HG02571 (cell line): ENCODE results near the gene NAA16.
"Not testable (repeated sequence)": the region's sequence is repeated elsewhere in the genome, so short reads cannot be mapped to it uniquely, and the experiment has no call there.

ENCODE experiments used
- ATAC-seq: cut with Tn5 transposase; IDR thresholded peaks from one replicate; pipeline ENCODE4 v1.9.1; 2021; ENCODE audit warnings: mild to moderate bottlenecking, moderate library complexity; ENCODE audit not compliant: unreplicated experiment

The NAA16 gene

DNA sequence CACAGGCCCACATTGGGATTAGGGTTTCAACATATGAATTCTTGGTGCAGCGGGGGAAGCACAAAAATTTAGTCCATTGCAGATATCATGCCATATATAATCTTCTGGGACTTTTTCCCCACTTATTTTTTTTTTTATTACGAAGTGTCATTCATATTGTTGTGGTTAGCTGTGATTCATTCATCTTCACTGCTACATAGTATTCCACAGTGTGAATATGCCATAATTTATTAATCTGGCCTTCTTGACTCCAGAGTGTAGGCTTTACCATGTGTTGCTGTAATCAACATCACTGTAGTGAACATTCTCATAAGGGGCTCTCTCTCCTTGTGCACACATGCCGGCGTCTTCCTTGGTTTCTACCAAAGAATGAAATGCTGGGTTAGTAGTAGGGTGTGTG is 92.9 kb downstream of the NAA16 start:
- ATAC-seq, result no peak

DNA sequence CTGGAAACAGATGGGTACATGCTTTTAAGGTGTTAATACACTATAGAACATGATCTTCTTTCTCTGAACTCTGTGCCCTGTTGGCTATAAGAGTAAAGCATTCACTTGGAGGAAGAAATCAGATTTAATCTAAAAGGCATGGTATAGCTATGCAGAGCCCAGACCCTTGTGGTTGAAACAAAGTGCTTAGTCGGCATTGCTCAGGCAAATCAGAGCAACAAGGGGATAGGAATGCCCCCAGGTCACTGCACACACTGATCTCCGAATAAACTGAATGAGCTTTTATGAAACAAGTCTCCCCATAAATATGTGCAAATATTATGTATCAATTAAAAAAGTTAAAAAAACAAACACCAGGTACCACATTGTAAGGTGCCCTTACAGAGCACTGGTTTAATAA is 94.3 kb downstream of the NAA16 start:
- ATAC-seq, result no peak

DNA sequence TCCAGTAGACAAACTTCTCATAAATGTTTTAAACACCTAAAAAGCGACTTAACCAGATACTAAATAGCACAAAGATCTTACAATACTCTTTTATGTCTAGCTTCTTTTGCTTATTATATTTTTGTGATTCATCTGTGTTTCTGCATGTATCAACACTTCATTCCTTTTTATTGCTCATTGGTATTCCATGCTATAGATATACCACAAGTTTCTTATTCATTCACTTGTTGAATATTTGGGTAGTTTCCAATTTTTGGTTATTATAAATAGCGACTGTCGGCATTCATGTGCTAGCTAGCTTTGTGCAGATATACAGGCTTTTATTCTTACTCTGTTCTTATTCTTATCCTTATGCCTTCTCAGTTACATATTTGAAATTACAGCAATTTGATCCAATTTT is 96.3 kb downstream of the NAA16 start:
- no peak for ATAC-seq

DNA sequence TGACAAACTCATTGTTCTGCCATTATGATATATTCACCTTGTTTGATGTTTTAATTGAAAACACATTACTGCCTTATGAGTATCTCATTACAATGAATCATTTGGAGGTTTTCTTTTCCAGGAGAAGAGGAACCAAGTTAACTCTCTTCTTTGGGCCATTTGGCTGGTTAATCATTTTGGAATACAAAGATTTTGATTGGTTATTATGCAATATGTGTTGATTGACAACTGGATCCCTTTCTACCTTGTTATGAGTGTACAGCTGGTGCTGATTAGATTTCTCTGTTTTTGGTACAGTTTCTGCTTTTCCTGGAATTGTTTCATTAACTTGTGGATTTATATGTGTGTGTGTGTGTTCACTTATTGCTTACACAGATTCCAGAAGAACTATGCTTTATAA is 97.1 kb downstream of the NAA16 start:
- ATAC-seq, result no peak

DNA sequence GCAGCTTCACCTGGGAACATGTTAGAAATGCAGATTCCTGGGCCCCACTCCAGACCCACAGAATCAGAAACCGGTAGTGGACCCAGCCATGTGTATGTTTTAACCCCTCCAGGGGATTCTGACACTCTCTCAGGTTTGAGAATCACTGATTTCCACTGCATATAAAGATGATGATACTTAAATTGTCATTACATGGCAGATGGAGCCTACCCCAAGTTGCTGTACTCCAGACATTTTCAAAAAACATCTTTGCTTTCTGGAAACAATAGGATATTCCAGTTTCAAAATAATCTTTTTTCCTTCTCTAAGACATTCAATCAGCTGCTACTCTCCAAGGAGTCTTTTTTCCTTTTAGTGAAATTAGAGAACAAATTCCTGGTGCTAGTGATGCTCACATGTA is 97.7 kb downstream of the NAA16 start:
- ATAC-seq, result no peak

DNA sequence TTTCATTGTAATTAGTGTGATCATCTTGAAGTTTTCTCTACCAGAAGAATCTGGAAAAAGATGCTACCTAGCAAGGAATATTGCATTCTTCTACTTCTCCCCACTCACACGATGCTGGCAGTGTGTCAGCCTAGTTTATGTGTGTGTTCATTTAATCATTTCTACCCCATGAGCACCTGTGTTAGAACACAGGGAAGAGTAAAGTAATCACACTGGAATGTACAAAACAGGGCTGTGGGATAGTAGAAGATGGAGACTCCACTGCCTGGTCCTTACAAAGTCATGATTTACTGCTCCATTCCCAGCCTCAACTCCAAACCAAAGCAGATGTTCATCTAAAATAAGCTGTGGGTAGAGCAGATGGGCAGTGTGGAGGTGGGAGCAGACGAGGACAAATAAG is 98.5 kb downstream of the NAA16 start:
- ATAC-seq, result no peak

GRCh38 chr13:41411060-41411459 is 100.0 kb downstream of the NAA16 start:
- no peak for ATAC-seq

DNA sequence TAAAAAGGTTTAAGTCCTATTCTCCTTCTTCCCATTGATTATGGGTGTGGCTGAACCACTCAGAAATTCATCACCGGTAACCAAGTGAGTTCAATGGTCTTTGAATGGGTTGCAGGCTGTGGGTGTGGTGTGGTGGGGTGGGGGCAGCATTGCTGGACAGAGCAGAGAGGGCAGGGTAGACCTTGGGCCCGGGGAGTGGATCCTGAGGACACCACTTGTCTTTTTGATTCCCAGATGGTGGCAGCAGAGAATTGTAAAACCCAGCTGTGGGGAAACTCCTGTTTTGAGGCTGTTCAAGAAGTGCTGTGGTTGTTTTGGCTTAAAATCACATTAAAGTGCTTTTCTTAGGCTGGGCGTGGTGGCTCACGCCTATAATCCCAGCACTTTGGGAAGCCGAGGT is 100.5 kb downstream of the NAA16 start:
- no peak for ATAC-seq

- ATAC-seq, result no peak
Observed at GRCh38 chr13:41413872-41414271, 102.8 kb downstream of the NAA16 start.

DNA sequence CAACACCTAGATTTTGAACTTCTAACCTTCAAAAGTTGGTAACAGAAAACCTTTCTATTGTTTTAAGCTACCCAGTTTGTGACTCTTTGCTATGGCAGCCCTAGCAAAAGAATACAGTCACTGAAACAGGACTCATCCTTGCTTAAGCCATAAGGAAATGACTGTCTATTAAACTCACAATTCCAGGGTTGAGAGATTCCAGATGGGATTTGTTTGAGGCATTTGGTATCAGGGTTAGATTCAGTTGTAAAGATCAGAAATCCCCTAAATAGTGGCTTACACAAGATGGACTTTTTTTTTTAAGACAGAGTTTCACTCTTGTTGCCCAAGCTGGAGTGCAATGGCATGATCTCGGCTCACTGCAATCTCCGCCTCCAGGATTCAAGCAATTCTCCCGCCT is 105.2 kb downstream of the NAA16 start:
- ATAC-seq, result no peak

DNA sequence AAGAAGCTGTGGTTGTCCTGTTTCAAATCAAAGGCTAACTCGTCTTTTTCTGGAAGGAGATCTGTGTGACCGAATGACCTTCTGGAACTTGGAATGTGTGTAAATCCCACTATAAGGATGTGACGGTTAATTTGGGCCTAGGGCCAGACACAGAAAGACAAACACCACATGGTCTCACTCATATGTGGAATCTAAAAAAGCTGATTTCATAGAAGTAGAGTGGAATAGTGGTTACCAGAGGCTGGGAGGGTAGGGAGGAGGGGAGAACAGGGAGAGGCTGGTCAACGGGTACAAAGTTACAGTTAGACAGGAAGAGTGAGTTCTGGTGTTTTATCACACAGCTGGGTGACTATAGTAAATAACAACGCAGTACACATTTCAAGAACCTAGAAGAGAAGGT is 107.0 kb downstream of the NAA16 start:
- ATAC-seq, result no peak

- no peak for ATAC-seq
Observed at GRCh38 chr13:41418731-41419130, 107.7 kb downstream of the NAA16 start.

DNA sequence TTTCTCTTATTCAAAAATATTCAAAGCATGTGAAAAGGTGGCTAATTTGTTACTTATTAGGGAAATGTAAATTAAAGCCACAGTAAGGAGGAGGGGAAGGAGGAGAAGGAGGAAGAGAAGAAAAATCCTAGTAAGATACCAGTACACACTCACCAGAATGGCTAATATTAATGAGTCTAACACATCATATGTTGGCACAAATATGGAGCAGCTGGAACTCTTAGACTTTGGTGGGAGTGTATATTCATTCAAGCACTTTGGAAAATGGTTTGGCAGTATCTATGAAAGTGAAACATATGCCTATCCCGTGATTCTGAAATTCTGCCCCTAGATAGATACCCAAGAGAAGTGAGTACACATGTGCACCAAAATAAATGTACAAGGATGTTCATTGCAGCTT is 108.1 kb downstream of the NAA16 start:
- no peak for ATAC-seq

- no peak for ATAC-seq
Observed at GRCh38 chr13:41420146-41420545, 109.1 kb downstream of the NAA16 start.

DNA sequence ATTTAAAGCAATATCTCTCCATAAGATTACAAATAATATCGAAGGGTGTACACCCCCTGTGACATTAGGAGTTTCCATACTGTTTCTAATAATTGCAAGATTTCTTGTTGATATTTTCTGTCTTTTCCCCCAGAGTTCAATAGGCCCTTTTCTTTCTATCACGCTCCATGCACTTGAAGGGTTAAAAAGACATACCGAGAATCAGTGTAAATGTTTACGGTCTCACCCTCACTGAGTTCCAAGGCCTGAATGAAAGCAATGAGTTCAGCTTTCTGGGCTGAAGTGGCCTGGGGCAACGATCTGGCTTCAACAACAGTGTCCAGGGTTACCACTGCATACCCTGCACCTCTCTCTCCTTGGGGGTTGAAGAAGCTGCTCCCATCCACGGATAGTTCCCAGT is 110.3 kb downstream of the NAA16 start:
- not testable (repeated sequence) for ATAC-seq

DNA sequence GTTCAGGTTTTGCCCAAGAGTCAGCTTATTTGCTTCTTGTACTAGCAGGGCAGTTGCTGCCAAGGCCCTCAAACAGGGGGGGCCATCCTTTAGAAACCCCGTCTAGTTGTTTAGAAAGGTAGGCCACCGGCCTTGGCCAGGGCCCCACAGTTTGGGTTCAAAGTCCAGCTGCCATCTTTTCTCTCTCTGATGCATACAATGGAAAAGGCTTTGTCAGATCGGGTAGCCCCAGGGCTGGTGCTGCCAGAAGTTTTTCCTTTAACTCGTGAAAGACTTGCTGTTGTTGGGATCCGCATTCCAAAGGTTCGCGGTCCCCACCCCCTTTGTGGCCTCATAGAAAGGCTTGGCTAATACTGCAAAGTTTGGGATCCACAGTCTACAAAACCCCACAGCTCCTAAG is 110.9 kb downstream of the NAA16 start:
- ATAC-seq, result not testable (repeated sequence)

GRCh38 chr13:41423259-41423658 is 112.2 kb downstream of the NAA16 start:
- ATAC-seq, result not testable (repeated sequence)

DNA sequence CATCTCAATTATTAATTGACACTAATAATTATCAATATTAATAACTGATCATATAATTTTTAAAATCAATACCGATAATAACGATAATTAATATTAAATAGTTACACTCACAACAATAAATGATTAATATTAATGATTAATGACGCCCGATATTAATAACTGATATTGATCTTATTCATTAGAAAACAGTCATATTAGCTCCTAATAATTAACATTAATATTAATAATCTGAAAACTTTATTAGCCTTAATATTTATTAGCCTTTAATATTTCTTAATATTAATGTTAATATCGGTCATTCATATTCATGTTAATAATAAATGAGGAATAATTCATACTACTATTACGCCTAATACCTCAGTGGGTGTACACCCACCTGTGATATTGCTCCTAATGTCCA is 113.6 kb downstream of the NAA16 start:
- ATAC-seq, result not testable (repeated sequence)

DNA sequence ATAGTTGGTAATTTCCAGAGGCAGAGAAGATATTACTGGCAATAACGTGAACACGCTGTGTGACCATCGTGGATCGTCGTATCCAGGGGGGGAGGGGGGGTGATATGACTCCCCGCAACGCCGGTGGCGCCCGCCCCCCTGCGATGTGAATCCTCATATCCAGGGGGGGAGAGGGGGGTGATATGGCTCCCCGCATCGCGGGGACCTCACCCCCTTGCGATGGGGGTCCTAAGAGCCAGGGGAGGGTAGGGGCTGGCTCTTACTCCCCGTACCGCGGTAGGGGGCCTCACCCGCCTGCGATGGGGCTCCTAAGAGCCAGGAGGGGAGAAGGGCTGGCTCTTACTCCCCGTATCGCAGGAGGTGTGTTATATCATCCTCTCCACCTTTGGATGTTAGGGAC is 115.0 kb downstream of the NAA16 start:
- no peak for ATAC-seq
